Mammary epithelial cell (primary cell): ENCODE results near the gene FANCC.

ENCODE experiments used
- EZH2 ChIP-seq: IDR thresholded peaks from 2 replicates; pipeline ENCODE4 v1.6.1; 2012; ENCODE audit warnings: low read length, inconsistent platforms, borderline replicate concordance
- TF ChIP-seq, protein P1 (sequence below), 2 donors: IDR thresholded peaks in 1 of 2; conservative IDR thresholded peaks in 1 of 2; 2 replicates each; pipeline ENCODE4 v1.5.1; 2011 to 2012; ENCODE audit warnings: inconsistent platforms in 2 of 2, low read length in 2 of 2, mild to moderate bottlenecking in 2 of 2, control low read depth in 1 of 2, low read depth in 1 of 2; ENCODE audit not compliant: insufficient read depth in 1 of 2; ENCODE audit errors: extremely low read depth in 1 of 2

DNA sequence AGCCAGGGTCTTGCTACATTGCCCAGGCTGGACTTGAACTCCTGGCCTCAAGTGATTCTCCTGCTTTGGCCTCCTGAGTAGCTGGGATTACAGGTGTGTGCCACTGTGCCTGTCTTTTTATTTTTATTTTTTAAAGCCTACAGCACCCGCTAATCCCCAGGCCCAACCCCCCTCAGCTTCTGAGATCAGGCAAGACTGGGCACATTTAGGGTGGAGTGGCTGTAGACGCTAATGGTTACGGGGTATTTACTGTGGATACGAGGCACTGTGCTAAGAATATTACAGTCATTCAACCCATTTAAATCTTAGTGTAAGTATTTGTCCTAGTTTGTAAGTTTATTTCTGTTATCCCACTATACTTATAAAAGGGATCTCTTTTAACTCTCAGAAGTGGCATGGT is 175.2 kb downstream of the FANCC start:
- TF ChIP-seq, protein P1, sequence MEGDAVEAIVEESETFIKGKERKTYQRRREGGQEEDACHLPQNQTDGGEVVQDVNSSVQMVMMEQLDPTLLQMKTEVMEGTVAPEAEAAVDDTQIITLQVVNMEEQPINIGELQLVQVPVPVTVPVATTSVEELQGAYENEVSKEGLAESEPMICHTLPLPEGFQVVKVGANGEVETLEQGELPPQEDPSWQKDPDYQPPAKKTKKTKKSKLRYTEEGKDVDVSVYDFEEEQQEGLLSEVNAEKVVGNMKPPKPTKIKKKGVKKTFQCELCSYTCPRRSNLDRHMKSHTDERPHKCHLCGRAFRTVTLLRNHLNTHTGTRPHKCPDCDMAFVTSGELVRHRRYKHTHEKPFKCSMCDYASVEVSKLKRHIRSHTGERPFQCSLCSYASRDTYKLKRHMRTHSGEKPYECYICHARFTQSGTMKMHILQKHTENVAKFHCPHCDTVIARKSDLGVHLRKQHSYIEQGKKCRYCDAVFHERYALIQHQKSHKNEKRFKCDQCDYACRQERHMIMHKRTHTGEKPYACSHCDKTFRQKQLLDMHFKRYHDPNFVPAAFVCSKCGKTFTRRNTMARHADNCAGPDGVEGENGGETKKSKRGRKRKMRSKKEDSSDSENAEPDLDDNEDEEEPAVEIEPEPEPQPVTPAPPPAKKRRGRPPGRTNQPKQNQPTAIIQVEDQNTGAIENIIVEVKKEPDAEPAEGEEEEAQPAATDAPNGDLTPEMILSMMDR (conservative IDR thresholded peaks at IDR 0.05 in 1 of 2, IDR thresholded peaks at IDR 0.05 in 1 of 2; ENCODE audit: extremely low read depth in 1 of 2, insufficient read depth in 1 of 2, low read depth in 1 of 2, low read length in 2 of 2), result no peak
- no peak for TF ChIP-seq EZH2
